Heart left ventricle (tissue), 13 donors: ENCODE measurements around the gene ADIG.

Experiments used
- POLR2A ChIP-seq, 2 donors: fragments of 450-650 bp; IDR thresholded peaks; one replicate each; pipeline ENCODE4 v1.6.1; 2017; ENCODE audit warnings: antibody characterized with exemption in 2 of 2, mild to moderate bottlenecking in 2 of 2, moderate library complexity in 2 of 2
- TF ChIP-seq, protein P1 (sequence below), 12 donors: fragments of 200-600 bp; sonication (generic) in 4 of 12; IDR thresholded peaks; one replicate each; pipeline versions ENCODE4 v1.5.0 to v1.8.0; 2018 to 2022; ENCODE audit warnings: antibody characterized with exemption in 12 of 12, mild to moderate bottlenecking in 5 of 12
- donor health status: ischemic (EF 13 %, LVEDD 7.1; RV severe dilation, severe dysfunction).
- donor health status: DM: no; HTN: yes; CAD: no.
- donor health status: DM: no; HTN: no; CAD: no.
- donor health status: ischemic (EF 25% LVEDD 6.9; RV normal size, moderate dysfunction).
- donor health status: ischemic (EF 25% LVEDD 5.7; RV mildly dilated, moderate dysfunction).
- donor health status: ischemic (EF 35%, LVEDD 5.7; RV mildly dilated, moderate dysfunction).
- donor health status: nonischemic (EF 11% LVEDD 7.7; RV severe dilation, severe dysfunction).
- donor health status: DM: yes; HTN: yes; CAD: no.
- donor health status: PGD.
- donor health status: ischemic (EF 29% LVEDD 5.4; RV normal size, mild dysfunction).
- donor health status: nonischemic (EF 23%, LVEDD 6.1; RV moderate dilation, normal function).

DNA sequence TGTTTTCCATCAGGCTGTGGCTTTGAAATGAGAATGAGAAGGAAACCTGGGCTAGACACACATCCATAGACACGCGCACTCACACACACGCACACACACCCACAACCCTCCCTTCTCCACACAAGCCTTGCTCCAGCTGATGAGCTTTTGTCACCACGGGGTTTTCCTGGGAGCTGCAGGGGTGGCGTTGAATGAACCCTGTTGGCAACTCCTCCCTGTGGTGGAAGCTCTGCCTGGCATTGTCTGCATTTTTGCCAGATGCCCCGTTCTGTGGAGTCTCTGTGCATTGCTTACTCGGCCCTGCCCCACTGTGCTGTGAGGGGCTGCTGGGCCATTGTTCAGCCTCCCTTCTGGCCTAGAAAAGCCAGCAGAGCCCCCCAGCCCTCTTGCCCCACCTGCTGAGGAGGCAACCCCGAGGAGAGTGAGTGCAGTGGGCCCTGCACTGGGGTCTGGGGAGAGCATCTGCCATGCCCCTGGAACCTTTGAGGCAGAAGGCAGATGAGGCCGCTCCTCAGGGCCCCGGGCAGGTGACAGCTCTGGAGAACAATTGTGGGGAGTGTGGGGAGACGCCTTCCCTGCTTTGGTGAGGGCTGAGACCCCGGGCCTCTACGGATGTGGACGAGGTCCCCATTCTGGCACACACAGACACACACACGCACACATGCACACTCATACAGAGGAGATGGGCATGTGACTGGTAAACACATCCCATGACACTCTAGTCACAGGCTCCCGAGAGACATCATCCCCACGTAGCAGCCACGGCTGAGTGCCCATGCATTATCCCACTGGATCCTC, 9.9 kb downstream of the ADIG start:
- TF ChIP-seq, protein P1, sequence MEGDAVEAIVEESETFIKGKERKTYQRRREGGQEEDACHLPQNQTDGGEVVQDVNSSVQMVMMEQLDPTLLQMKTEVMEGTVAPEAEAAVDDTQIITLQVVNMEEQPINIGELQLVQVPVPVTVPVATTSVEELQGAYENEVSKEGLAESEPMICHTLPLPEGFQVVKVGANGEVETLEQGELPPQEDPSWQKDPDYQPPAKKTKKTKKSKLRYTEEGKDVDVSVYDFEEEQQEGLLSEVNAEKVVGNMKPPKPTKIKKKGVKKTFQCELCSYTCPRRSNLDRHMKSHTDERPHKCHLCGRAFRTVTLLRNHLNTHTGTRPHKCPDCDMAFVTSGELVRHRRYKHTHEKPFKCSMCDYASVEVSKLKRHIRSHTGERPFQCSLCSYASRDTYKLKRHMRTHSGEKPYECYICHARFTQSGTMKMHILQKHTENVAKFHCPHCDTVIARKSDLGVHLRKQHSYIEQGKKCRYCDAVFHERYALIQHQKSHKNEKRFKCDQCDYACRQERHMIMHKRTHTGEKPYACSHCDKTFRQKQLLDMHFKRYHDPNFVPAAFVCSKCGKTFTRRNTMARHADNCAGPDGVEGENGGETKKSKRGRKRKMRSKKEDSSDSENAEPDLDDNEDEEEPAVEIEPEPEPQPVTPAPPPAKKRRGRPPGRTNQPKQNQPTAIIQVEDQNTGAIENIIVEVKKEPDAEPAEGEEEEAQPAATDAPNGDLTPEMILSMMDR (IDR thresholded peaks at IDR 0.05) = no peak
- no peak for TF ChIP-seq POLR2A (IDR thresholded peaks at IDR 0.05)
